Hepatic stellate cell (primary cell): ENCODE data around the gene DMRTB1.

ENCODE experiments used
- DNase-seq: peaks from one replicate; pipeline ENCODE4 v3.0.0; 2011; ENCODE audit warnings: low spot score

DMRTB1 gene

GRCh38 chr1:53508056-53508990, 49.1 kb downstream of the DMRTB1 start:
- no peak for DNase-seq

GRCh38 chr1:53508991-53509666, 49.9 kb downstream of the DMRTB1 start:
- no peak for DNase-seq

- no peak for DNase-seq
Measured at GRCh38 chr1:53509775-53510174, 50.6 kb downstream of the DMRTB1 start.

GRCh38 chr1:53510215-53510614, 51.0 kb downstream of the DMRTB1 start:
- DNase-seq = no peak

GRCh38 chr1:53511323-53511932, 52.2 kb downstream of the DMRTB1 start:
- no peak for DNase-seq

- peak; percentile 93 for DNase-seq
Measured at GRCh38 chr1:53511933-53512806, 53.0 kb downstream of the DMRTB1 start.

GRCh38 chr1:53512807-53513755, 53.9 kb downstream of the DMRTB1 start:
- DNase-seq = no peak

- DNase-seq = no peak
Measured at GRCh38 chr1:53513846-53514245, 54.6 kb downstream of the DMRTB1 start.

GRCh38 chr1:53514436-53514835, 55.2 kb downstream of the DMRTB1 start:
- no peak for DNase-seq

GRCh38 chr1:53516181-53516580, 57.0 kb downstream of the DMRTB1 start:
- DNase-seq = no peak
